ENCODE results near the gene GSTM4.
"Not testable (repeated sequence)": the region's sequence is repeated elsewhere in the genome, so short reads cannot be mapped to it uniquely, and the experiment has no call there.

The GSTM4 gene

DNA sequence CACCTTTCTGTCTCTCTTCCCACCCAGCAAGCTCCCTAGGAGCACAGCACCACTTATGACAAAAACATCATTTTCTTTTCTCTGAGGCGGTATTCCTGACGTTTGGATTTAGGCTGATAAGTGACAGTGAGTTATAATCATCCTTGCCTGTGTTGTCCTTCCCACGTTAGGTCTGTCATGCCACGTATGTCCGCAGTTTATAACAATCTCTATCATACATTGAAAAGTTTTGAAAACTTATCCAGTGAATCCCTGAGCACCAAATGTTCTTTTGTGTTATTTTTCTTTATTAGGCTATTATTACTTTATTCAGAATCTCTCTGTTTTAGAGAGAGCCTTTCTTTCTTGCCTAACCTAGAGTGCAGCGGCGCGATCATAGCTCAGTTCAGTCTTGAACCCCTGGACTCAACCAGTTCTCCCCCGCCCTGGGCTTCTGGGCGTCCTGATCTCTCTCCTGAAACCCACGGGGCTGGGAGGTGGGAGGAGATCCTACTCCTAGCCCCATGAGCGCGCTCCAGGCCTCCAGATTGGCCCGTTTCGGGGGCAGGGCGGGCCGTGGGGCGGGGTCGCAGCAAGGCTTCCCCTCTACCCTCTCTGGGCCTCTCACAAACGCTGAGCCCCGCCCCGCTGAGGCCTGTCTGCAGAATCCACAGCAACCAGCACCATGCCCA, 11.7 kb downstream of the GSTM4 start, which contains the start of gene GSTM2:
Gene GSTM2, plus strand, starts transcription at position 606 of the 671 bp plus-strand sequence. Its CDS starts 59 bp downstream, at position 665.
- DNase-seq (ENCODE audit: low spot score), result peak; percentile 87

DNA sequence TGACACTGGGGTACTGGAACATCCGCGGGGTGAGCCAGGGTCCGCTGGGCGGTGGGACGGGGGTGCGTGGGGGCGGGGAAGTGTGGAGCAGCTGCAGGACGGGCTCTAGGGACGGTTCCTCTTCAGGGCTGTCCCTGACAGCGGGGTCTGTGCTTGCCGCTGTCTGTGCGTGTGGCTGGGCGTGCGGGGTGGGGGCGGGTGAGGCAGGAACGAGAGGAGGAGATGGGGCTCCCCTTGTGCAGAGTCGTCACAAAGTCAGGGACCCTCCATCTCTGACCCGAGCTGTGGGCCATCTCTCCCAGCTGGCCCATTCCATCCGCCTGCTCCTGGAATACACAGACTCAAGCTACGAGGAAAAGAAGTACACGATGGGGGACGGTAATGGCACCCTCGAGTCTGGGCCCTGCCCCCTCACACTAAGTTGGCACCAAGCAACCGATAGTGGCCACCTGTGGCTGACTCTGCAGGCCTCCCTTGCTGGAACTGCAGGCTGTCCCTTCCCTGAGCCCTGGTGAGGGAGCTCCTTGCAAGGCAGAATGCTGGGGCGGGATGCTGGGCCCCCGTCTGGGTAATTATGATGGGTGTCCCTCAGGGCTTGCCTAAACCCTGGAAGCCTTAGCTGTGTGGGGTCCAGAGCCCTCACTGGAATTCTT, 12.3 kb downstream of the GSTM4 start:
- DNase-seq (ENCODE audit: low spot score), result no peak

DNA sequence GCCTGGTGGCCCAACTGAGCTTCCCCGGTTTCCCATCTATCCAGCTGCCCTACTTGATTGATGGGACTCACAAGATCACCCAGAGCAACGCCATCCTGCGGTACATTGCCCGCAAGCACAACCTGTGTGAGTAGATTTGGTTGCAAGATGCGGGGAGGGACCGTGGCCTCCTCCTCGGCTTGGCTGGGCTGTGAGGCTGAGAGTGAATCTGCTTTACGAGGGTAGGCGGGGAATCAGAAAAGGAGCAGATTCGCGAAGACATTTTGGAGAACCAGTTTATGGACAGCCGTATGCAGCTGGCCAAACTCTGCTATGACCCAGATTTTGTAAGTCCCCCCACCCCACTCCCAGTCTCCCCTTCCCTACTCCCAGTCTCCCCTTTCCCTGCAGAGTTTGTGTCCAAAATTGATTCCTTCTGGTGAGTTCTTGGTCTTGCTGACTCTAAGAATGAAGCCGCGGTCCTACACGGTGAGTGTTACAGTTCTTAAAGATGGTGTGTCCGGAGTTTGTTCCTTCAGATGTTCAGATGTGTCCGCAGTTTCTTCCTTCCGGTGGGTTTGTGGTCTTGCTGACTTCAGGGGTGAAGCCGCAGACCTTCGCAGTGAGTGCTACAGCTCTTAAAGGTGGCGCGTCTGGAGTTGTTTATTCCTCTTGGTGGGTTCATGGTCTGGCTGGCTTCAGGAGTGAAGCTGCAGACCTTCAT, 13.5 kb downstream of the GSTM4 start:
- no peak for DNase-seq (ENCODE audit: low spot score)

DNA sequence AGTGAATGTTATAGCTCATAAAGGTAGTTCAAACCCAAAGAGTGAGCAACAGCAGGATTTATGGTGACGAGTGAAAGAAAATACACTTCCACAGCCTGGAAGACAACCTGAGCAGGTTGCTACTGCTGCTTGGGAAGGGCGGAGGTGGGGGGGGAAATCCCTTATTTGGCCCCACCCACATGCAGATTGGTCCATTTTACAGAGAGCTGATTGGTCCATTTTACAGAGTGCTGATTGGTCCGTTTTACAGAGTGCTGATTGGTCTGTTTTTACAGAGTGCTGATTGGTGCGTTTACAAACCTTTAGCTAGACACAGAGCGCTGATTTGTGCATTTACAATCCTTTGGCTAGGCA, 14.0 kb downstream of the GSTM4 start:
- not testable (repeated sequence) for DNase-seq (ENCODE audit: low spot score)

DNA sequence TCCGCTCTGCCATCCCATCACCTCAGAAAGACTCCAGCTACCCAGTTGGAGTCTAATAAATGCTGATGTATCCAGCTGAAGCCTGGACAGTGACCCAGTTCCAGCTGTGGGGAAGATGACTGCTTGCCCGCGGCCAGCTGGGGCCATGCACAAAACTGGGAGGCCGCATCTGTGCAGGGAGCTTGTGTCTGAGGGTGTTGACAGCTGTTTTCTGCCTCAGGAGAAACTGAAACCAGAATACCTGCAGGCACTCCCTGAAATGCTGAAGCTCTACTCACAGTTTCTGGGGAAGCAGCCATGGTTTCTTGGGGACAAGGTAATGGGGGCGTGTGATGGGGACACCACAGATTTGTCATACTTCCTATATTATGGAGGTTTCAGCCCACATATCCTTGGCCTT, 15.2 kb downstream of the GSTM4 start:
- DNase-seq (ENCODE audit: low spot score), result no peak

- DNase-seq (ENCODE audit: low spot score), result not testable (repeated sequence)
Measured at GRCh38 chr1:109673861-109674260, 18.0 kb downstream of the GSTM4 start.

DNA sequence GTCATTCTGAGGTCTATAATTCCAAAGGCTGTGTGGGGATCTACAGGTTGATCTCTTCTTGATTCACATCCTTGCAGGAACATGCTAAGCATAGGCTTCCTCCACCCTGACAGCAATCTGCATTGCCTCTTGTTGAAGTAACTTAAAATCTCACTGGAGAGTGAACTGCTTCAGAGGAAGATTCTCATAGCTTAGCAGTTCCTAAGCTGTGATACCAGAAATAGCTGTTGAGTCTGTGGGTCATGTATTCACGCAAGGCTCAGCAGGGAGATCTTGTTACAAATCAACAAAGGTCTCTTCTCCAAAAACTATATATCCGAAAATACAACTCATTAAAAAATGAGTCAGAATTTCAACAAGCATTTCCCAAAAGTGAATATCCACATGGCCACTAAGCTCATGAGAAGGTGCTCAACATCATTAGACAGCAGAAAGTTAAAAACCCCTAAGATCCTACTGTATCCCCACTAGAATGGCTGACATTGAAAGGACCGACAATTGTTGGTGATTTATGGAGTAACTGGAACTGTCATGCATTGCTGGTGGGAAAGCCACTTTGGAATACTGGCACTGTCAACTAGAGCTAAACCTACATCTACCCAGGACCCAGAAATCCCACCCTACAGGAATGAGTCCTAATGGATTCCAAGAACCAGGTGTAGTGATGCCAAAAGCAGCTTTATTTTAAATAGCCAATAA, 20.9 kb downstream of the GSTM4 start:
- not testable (repeated sequence) for DNase-seq (ENCODE audit: low spot score)

DNA sequence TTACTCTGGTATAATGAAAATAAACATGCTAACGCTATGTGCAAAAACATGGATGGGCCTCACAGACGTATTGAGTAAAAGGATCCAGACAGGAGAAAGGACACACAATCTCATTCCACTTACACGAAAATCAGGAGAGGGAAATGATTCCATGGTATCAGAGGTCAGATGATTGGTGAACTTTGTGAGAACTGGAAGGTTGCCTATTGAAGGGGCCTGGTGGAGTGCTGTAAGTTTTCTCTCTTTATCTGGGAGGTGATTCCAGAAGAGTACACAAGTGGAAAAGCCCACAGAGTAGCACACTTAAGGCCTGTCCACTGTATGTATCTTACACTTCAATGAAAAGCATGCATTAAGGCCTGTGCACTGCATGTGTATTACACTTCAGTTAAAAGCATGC, 21.6 kb downstream of the GSTM4 start:
- no peak for DNase-seq (ENCODE audit: low spot score)

DNA sequence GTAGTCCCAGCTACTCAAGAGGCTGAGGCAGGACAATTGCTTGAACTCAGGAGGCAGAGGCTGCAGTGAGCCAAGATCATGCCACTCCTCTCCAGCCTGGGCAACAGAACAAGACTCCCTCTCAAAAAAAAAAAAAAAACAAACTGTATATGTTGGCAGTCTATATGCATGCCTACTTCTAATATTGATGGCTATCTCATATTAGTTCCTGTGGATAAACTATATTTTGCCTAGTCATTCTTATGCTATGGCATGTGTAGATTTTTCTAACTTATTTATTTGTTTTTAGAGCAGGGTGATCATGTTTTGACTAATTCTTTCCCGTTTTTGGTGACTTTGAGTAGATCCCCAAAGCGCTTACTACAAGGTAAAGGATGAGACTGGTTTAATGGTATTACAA, 22.7 kb downstream of the GSTM4 start:
- DNase-seq (ENCODE audit: low spot score), result not testable (repeated sequence)

GRCh38 chr1:109684777-109685176, 28.9 kb downstream of the GSTM4 start:
- DNase-seq (ENCODE audit: low spot score), result not testable (repeated sequence)

DNA sequence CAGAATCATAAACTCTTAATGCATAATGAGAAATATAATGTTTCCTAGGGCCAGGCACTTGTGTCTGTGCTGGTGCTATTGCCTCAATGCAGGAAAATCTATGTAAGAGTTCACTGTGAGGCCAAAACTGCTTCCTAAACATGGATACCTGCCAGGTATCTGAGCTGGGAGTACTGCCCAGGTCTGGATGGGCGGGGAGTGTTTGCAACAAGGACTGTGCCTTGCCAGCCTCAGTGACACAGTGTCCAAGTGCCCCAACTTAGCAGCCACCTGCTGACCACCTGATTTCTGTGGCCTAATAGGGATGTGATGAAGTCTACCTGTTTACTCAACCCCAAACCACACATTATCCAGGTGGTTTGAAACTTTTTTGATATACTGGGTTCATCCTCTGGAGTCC, 29.5 kb downstream of the GSTM4 start:
- DNase-seq (ENCODE audit: low spot score), result not testable (repeated sequence)

- DNase-seq (ENCODE audit: low spot score), result not testable (repeated sequence)
Measured at GRCh38 chr1:109685890-109686289, 30.0 kb downstream of the GSTM4 start.

- DNase-seq (ENCODE audit: low spot score), result not testable (repeated sequence)
Measured at GRCh38 chr1:109687109-109687508, 31.2 kb downstream of the GSTM4 start.

DNA sequence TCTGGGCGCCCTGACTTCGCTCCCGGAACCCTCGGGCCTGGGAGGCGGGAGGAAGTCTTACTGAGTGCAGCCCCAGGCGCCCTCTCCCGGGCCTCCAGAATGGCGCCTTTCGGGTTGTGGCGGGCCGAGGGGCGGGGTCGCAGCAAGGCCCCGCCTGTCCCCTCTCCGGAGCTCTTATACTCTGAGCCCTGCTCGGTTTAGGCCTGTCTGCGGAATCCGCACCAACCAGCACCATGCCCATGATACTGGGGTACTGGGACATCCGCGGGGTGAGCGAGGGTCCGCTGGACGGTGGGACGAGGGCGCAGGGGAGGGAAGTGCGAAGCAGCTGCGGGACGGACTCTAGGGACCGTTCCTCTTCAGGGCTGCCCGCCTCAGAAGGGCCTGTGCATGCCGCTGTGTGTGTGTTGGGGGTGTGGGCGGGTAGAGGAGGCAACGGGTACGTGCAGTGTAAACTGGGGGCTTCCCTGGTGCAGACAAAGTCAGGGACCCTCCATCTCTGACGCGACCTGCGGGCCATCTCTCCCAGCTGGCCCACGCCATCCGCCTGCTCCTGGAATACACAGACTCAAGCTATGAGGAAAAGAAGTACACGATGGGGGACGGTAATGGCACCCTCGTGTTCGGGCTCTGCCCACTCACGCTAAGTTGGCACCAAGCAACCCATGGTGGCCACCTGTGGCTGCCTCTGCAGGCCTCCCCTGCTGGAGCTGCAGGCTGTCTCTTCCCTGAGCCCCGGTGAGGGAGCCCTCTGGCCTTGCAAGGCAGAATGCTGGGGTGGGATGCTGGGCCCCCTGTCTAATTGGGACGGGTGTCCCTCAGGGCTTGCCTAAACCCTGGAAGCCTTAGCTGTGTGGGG, 32.0 kb downstream of the GSTM4 start, which contains the start of gene GSTM1:
Gene GSTM1, plus strand, starts transcription at position 177 of the 859 bp plus-strand sequence. Its CDS starts 57 bp downstream, at position 234.
- DNase-seq (ENCODE audit: low spot score), result peak; percentile 90

GRCh38 chr1:109689844-109690405, 34.0 kb downstream of the GSTM4 start:
- DNase-seq (ENCODE audit: low spot score), result peak; percentile 52

GRCh38 chr1:109691759-109692158, 35.9 kb downstream of the GSTM4 start:
- DNase-seq (ENCODE audit: low spot score), result no peak

- peak; percentile 57 for DNase-seq (ENCODE audit: low spot score)
Measured at GRCh38 chr1:109694400-109694799, 38.5 kb downstream of the GSTM4 start.

DNA sequence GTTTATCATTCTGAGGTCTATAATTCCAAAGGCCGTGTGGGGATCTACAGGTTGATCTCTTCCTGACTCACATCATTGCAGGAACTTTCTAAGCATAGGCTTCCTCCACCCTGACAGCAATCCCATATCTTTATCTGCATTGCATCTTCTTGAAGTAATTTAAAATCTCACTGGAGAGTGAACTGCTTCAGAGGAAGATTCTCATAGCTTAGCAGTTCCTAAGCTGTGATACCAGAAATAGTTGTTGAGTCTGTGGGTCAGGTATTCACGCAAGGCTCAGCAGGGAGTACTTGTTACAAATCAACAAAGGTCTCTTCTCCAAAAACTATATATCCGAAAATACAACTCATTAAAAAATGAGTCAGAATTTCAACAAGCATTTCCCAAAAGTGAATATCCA, 39.2 kb downstream of the GSTM4 start:
- not testable (repeated sequence) for DNase-seq (ENCODE audit: low spot score)

DNA sequence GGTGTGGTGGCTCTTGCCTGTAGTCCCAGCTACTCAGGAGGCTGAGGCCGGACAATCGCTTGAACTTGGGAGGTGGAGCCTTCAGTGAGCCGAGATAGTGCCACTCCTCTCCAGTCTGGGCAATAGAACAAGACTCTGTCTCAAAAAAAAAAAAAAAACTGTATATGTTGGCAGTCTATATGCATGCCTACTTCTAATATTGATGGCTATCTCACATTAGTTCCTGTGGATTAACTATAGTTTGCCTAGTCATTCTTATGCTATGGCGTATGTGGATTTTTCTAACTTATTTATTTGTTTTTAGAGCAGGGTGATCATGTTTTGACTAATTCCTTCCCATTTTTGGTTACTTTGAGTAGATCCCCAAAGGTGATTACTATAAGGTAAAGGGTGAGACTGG, 41.2 kb downstream of the GSTM4 start:
- no peak for DNase-seq (ENCODE audit: low spot score)

- not testable (repeated sequence) for DNase-seq (ENCODE audit: low spot score)
Measured at GRCh38 chr1:109697861-109698260, 42.0 kb downstream of the GSTM4 start.

DNA sequence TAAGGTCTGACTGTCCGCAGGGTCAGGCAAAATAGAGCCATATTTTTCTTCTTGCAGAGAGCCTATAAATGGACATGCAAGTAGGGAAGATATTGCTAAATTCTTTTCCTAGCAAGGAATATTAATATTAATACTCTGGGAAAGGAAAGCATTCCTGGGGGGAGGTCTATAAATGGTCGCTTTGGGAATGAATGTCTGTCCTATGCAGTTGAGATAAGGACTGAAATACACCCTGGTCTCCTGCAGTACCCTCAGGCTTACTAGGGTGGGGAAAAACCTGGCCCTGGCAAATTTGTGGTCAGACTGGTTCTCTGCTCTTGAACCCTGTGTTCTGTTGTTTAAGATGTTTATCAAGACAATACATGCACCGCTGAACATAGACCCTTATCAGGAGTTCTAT, 47.0 kb downstream of the GSTM4 start:
- DNase-seq (ENCODE audit: low spot score), result not testable (repeated sequence)

All from putamen (tissue), 1 donor.